ENCODE results near the gene HS3ST2.

HS3ST2 gene

GRCh38 chr16:22813948-22814710 lies at the start of gene HS3ST2:
TSS of gene HS3ST2 (plus strand) at chr16:22814162. CDS start at chr16:22814611, 449 bp downstream.
- no peak for DNase-seq

GRCh38 chr16:22764662-22765327 lies 49.2 kb upstream of the HS3ST2 start:
- no peak for DNase-seq

- DNase-seq = no peak
These were observed 48.5 kb upstream of the HS3ST2 start for GRCh38 chr16:22765479-22765878.

- DNase-seq = no peak
These were observed 43.1 kb upstream of the HS3ST2 start for GRCh38 chr16:22770866-22771265.

- no peak for DNase-seq
These were observed 42.4 kb upstream of the HS3ST2 start for GRCh38 chr16:22771551-22771950.

GRCh38 chr16:22775220-22775922 lies 38.6 kb upstream of the HS3ST2 start:
- no peak for DNase-seq

- no peak for DNase-seq
These were observed 32.5 kb upstream of the HS3ST2 start for GRCh38 chr16:22781480-22781879.

- no peak for DNase-seq
These were observed 31.6 kb upstream of the HS3ST2 start for GRCh38 chr16:22782314-22782713.

- DNase-seq = no peak
These were observed 29.2 kb upstream of the HS3ST2 start for GRCh38 chr16:22784690-22785214.

- DNase-seq = no peak
These were observed 28.4 kb upstream of the HS3ST2 start for GRCh38 chr16:22785552-22785951.

- DNase-seq = no peak
These were observed 27.7 kb upstream of the HS3ST2 start for GRCh38 chr16:22786284-22786683.

GRCh38 chr16:22786691-22787090 lies 27.3 kb upstream of the HS3ST2 start:
- DNase-seq = no peak

- DNase-seq = no peak
These were observed 26.3 kb upstream of the HS3ST2 start for GRCh38 chr16:22787466-22788192.

GRCh38 chr16:22788193-22788530 lies 25.8 kb upstream of the HS3ST2 start:
- no peak for DNase-seq

- no peak for DNase-seq
These were observed 24.5 kb upstream of the HS3ST2 start for GRCh38 chr16:22789281-22789945.

- DNase-seq = no peak
These were observed 16.4 kb upstream of the HS3ST2 start for GRCh38 chr16:22797551-22797950.

GRCh38 chr16:22799113-22799512 lies 14.8 kb upstream of the HS3ST2 start:
- DNase-seq = no peak

GRCh38 chr16:22804893-22805292 lies 9.1 kb upstream of the HS3ST2 start:
- DNase-seq = no peak

- DNase-seq = no peak
These were observed 8.6 kb upstream of the HS3ST2 start for GRCh38 chr16:22805326-22805725.

- no peak for DNase-seq
These were observed 7.2 kb upstream of the HS3ST2 start for GRCh38 chr16:22806811-22807210.

GRCh38 chr16:22810226-22810625 lies 3.7 kb upstream of the HS3ST2 start:
- DNase-seq = no peak

- no peak for DNase-seq
These were observed 577 bp upstream of the HS3ST2 start for GRCh38 chr16:22813223-22813947.

All from hippocampal formation (tissue), 2 donors.